GM12891 (cell line): ENCODE data around the gene ADAMTSL1.

Source experiments
- DNase-seq: peaks from one replicate; pipeline ENCODE4 v3.0.0; 2011; ENCODE audit warnings: low spot score; ENCODE audit not compliant: insufficient read length
- FAIRE-seq: peaks from 2 replicates; lab custom pipeline; 2011; peaks lifted over from hg19 to GRCh38; lab: Jason Lieb, UNC
- PAX5 ChIP-seq: IDR thresholded peaks from 2 replicates; pipeline ENCODE4 v1.6.1; 2011; ENCODE audit warnings: low read length, moderate library complexity, mild to moderate bottlenecking; ENCODE audit not compliant: insufficient read depth, severe bottlenecking
- POLR2A ChIP-seq: IDR thresholded peaks from 2 replicates; pipeline ENCODE4 v1.6.1; 2011; ENCODE audit warnings: low read depth, low read length, control low read depth
- POLR2AphosphoS5 ChIP-seq: IDR thresholded peaks from 2 replicates; pipeline ENCODE4 v1.6.1; 2011; ENCODE audit warnings: low read depth, low read length, control low read depth
- POU2F2 ChIP-seq: IDR thresholded peaks from 2 replicates; pipeline ENCODE4 v1.6.1; 2011; ENCODE audit warnings: low read depth, mild to moderate bottlenecking, control low read depth, low read length, moderate library complexity
- SPI1 ChIP-seq: IDR thresholded peaks from 2 replicates; pipeline ENCODE4 v1.6.1; 2011; ENCODE audit warnings: low read depth, low read length, control low read depth
- TAF1 ChIP-seq: IDR thresholded peaks from 2 replicates; pipeline ENCODE4 v1.6.1; 2011; ENCODE audit warnings: low read depth, low read length, control low read depth

ADAMTSL1 gene

DNA sequence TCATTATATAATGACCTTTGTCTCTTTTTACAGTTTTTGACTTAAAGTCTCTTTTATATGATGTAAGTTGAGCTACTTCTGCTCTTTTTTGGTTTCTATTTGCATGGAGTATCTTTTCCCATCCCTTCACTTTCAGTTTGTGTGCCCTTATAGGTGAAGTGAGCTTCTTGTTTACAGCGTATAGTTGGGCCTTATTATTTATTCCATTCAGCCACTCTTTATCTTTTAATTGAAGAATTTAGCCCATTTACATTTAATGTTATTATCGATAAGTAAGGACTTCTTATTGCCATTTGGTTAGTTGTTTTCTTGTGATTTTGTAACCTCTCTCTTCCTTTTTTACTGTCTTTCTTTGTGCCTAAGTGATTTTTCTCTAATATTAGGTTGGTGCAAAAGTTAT, 117.3 kb downstream of the ADAMTSL1 start:
- TF ChIP-seq POLR2A (no peak), PAX5 (no peak), POU2F2 (no peak), SPI1 (no peak), POLR2AphosphoS5 (no peak), TAF1 (no peak)
- FAIRE-seq (no peak), DNase-seq (no peak)

DNA sequence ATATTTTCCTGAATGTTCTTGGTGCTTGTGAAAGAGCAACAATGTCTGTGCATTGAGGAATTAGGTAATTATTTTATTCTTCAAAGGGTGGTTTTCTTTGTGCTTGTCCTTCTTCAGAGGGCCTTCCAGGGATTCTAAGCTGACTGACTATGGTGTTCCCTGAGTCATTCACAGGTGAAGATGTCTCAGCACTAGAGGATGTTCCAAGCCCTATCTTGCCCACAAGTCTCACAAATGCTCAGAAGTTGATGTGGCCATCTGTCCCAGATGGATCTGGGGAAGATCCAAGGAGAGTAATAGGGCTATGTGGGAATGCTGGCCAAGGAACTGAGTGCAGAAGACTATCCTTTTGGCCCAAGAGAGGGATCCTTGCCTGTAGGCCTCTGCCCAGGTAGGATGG, 120.9 kb downstream of the ADAMTSL1 start:
- FAIRE-seq (no peak), DNase-seq (no peak)
- TF ChIP-seq SPI1 = no peak
- no peak for TF ChIP-seq TAF1
- no peak for TF ChIP-seq POLR2AphosphoS5
- TF ChIP-seq POLR2A = no peak
- TF ChIP-seq PAX5 = no peak
- TF ChIP-seq POU2F2 = no peak

DNA sequence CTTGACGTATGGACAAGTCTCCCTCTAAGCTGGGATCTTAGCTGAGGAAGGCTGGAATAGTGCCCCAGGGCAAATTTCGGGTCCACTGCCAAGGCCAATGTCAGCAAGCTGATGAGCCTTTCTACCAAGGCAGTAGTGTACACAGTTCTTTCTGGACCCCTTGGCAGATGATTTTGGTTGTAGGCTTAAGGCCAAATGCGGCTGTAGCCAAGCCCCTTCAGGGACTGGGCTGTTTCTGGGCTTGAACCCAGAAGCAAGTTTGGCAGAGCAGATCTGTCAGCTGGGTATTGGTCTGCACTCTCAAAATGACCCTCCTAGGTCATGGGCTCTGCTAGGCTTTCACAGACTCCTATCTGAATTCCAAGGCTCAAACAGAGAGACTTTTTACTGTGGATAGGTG, 121.6 kb downstream of the ADAMTSL1 start:
- FAIRE-seq (no peak), DNase-seq (no peak)
- TF ChIP-seq SPI1 = no peak
- TF ChIP-seq TAF1 = no peak
- no peak for TF ChIP-seq POLR2A
- no peak for TF ChIP-seq POU2F2
- no peak for TF ChIP-seq PAX5
- no peak for TF ChIP-seq POLR2AphosphoS5

DNA sequence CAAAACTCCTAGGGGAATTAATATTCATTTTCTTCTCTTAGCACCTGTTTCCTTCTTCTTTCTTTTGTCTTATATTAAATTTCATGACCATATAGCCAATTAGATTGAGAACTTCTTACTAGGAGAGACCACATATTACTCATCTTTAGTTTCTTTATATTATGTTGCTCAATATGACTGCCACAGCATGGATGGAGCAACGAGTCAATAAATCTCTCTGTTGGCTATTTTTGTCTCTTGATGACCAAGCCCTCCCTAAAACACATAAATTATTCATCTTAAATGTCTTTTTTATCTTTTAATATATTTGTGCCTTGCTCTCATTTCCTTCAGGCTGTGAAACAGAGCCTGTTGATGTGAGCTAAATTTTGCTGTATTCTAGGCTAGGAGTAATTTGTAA, 123.0 kb downstream of the ADAMTSL1 start:
- no peak for DNase-seq
- no peak for FAIRE-seq
- no peak for TF ChIP-seq POU2F2
- no peak for TF ChIP-seq SPI1
- no peak for TF ChIP-seq POLR2AphosphoS5
- no peak for TF ChIP-seq POLR2A
- TF ChIP-seq PAX5 = no peak
- no peak for TF ChIP-seq TAF1

DNA sequence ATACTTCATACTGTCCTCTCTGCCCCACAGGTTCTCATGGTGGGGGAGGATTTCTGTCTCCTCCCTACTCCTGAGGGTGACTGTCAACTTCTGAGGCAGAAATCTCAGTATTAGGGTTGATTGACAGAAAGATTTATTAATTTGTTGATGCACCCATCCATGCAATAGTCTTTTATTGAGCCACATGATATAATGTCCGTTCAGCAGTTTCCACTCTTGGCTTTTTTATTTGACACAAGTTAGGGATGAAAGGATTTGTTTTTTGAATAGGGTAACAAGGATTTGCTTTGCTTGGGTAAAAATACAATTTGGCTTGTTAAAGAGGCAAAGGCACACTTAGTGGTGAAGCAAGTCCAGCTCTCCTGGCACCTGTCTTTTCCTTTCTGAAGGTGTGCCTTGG, 125.0 kb downstream of the ADAMTSL1 start:
- no peak for FAIRE-seq
- DNase-seq = no peak
- no peak for TF ChIP-seq POLR2AphosphoS5
- no peak for TF ChIP-seq TAF1
- no peak for TF ChIP-seq PAX5
- no peak for TF ChIP-seq POLR2A
- TF ChIP-seq POU2F2 = no peak
- TF ChIP-seq SPI1 = no peak

DNA sequence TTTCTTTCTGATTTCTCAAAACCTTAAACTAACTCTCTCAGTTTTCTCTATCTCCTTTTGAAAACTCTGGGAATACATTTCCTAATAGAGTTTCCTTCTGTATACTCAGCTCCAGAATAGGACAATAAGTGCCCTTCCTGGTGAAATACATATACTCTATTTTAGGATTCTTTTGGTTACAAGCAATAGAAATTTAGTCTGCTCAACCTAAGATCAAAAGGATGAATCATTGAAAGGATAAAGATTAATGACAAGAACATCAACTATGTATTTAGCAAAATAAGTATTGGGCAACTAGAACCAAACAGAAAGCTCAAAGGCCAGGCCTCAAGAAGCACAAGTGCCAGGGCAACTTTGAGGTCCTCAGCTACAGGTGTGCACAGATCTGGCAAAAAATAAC, 127.1 kb downstream of the ADAMTSL1 start:
- no peak for FAIRE-seq
- no peak for DNase-seq
- TF ChIP-seq TAF1 = no peak

DNA sequence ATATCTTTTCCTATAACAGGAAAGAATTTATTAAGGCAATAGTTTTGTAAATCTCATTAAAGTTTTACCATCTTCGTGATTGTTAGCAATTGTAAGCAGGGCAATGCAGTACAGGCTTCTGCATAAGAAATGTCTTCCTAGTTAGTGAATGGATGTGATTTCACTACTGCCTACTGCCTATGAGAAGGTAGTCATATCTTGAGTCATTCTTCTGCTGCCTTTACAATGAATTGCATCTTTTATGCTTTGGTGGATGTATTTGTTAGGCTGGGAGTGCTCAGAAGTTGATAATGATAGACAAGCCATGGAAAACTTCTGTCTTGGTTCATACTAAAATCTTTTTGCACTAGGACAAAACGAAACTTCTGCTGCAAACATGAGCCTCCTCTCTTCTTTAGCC, 128.0 kb downstream of the ADAMTSL1 start:
- FAIRE-seq (no peak), DNase-seq (no peak)
- TF ChIP-seq POLR2A (no peak), PAX5 (no peak), POU2F2 (no peak), TAF1 (no peak), POLR2AphosphoS5 (no peak), SPI1 (no peak)

DNA sequence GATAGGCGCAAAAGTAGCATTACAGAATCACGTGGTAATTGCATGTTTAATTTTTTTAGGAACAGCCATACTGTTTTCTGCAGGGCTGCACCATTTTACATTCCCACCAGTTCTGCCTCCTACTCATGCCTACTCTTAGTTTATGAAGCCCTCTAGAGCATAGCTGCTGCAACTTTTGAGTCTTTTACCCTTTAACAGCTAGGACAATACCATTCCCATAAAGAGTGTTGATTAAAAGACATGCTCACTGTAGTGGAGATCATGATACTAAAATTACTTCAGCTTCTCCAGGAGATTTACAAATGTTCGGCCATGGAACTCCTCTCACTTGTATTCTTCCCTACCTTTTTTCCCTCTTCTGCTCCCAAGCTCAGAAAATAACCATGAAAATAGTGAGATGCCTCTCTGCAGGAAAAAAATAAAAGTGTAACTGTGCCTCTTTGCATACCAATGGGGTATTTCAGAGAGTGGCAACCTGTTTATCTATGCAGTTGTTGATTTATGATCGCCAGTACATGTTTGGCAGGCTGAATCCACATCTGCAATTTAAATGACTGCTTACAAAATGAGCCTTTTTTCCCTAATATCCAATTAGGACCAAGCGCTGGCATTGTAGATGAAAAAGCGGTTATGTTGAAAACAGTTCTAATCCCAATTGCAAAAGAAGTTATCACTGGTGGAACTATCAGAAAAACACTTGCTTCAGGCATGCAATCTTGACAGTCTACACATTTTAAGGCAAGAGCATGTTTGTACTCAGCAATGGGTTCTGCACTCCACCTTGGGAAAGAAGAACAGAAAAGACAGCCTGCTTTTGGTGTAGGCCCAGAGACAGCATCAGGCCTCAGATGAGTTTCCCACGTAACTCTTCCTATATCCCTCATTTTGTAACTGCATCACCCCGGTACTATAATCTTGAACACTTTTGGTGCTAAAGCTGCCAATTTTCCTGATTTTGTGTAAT, 131.1 kb downstream of the ADAMTSL1 start:
- FAIRE-seq = no peak
- DNase-seq = no peak
- TF ChIP-seq POU2F2 (no peak), POLR2A (no peak), PAX5 (no peak), SPI1 (no peak), POLR2AphosphoS5 (no peak), TAF1 (no peak)

DNA sequence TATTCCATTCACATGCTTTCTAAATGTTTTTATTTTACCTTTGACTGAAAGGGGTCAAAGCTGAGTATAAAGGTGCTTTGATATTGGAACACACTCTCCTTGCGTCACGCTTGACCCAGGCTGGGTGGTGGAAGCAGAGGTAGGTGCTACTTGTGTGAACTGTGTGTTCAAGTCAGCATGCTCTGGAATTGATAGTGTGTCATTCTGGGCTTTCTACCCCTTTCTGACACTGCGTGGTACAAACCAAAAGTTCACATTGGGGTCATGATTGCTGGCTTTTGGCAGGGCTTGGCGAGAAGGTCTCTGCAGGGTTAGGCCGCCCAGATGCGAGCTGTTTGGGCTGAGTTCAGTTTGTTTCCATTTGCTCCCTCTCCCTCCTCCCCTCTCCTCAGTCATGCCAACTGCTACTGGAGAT, 131.8 kb downstream of the ADAMTSL1 start:
- FAIRE-seq = no peak
- TF ChIP-seq PAX5 (no peak), SPI1 (no peak), TAF1 (no peak), POU2F2 (no peak), POLR2AphosphoS5 (no peak), POLR2A (no peak)

DNA sequence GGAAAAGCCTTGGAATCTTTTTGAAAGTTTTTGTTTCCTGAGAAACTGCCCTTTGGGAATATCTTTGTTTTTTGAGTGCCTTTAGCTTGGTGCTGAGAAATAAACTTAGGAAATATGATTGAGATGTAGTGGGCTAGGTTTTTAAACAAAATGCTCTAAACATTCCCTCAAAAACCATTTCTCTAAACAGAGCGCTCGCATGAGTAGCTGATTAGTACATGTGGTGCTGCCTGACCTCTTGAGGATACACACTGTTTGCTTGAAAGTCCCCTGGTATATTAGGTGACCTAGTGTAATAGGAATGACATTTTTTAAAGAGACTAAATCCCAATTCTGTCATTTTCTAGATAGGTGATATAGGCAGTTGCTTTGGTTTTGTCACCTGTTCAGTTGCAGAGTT, 132.3 kb downstream of the ADAMTSL1 start:
- FAIRE-seq (no peak), DNase-seq (no peak)
- TF ChIP-seq TAF1 = no peak
- TF ChIP-seq POU2F2 = no peak
- no peak for TF ChIP-seq SPI1
- no peak for TF ChIP-seq POLR2AphosphoS5
- no peak for TF ChIP-seq PAX5
- no peak for TF ChIP-seq POLR2A

More for the DNA sequence above, 131.8 kb downstream of the ADAMTSL1 start:
- DNase-seq = no peak

DNA sequence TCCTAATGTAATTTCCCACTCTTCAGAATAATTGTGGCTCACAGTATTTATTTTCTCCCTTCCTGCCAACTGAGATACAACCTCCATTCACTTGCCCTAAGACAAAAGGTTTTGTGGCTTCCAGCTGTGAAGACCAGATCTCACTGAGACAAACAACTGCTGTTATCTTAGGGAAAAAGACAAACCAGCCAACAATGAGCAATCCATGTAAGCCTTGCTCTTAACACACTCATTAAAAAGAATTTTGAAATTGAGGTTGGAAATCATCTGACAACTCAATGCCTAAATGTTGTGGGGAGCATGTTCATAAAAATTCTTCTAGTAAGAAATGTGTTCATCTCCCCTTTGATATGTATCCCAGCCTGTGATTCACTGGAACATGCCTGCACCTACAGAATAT, 132.9 kb downstream of the ADAMTSL1 start:
- no peak for DNase-seq
- TF ChIP-seq TAF1 = no peak
- TF ChIP-seq POLR2AphosphoS5 = no peak
- TF ChIP-seq POU2F2 = no peak
- no peak for TF ChIP-seq PAX5
- TF ChIP-seq SPI1 = no peak
- no peak for TF ChIP-seq POLR2A
- no peak for FAIRE-seq
